Uterus (tissue), 4 donors: ENCODE data around the gene MED31. TPM values are rescaled to one million over a fixed set of nuclear protein-coding genes. Genes with fewer than 3 reads are reported as not detected.
"Not testable (repeated sequence)": the region's sequence is repeated elsewhere in the genome, so short reads cannot be mapped to it uniquely, and the experiment has no call there.

ENCODE experiments used
- DNase-seq, 2 donors: peaks; one replicate each; pipeline ENCODE4 v3.0.0-alpha.2; 2019 to 2020
- H3K27ac ChIP-seq, 2 donors: fragments of 200-600 bp; sonication (generic); 1 replicate in 1 of 2; 2 replicates in 1 of 2; pipeline ENCODE4 v1.5.1; 2016 to 2018
- H3K27me3 ChIP-seq, 2 donors: fragments of 200-600 bp; sonication (generic); one replicate each; pipeline ENCODE4 v1.5.1; 2018 to 2019; ENCODE audit warnings: control low read depth in 1 of 2
- H3K36me3 ChIP-seq, 2 donors: fragments of 200-600 bp; sonication (generic); one replicate each; pipeline ENCODE4 v1.5.1; 2019; ENCODE audit warnings: control low read depth in 1 of 2
- H3K4me1 ChIP-seq, 2 donors: fragments of 200-600 bp; sonication (generic); one replicate each; pipeline ENCODE4 v1.5.1; 2018 to 2019; ENCODE audit warnings: control low read depth in 1 of 2
- H3K4me3 ChIP-seq, 2 donors: fragments of 200-600 bp; sonication (generic); 1 replicate in 1 of 2; 2 replicates in 1 of 2; pipeline ENCODE4 v1.5.1; 2018 to 2019; ENCODE audit warnings: mild to moderate bottlenecking in 1 of 2
- H3K9me3 ChIP-seq, 2 donors: fragments of 200-600 bp; sonication (generic); one replicate each; pipeline ENCODE4 v1.5.1; 2019; ENCODE audit warnings: control low read depth in 1 of 2
- CTCF ChIP-seq, 4 experiments: fragments of 200-600 bp in 2 of 4; fragments of 450-650 bp in 2 of 4; sonication (generic) in 2 of 4; IDR thresholded peaks; one replicate each; pipeline ENCODE4 v1.5.1; 2016 to 2019; ENCODE audit warnings: antibody characterized with exemption in 4 of 4, mild to moderate bottlenecking in 2 of 4, moderate library complexity in 1 of 4
- POLR2A ChIP-seq, 2 donors: fragments of 450-650 bp; IDR thresholded peaks; one replicate each; pipeline ENCODE4 v1.6.1; 2016; ENCODE audit warnings: antibody characterized with exemption in 2 of 2, mild to moderate bottlenecking in 1 of 2, moderate library complexity in 1 of 2
- intact Hi-C: fragments of 100-400 bp; cut with DNase I; formaldehyde crosslinking; loops from one replicate; pipeline ENCODE4 v1.15.1; 2023; ENCODE audit warnings: low total_unique reads
- total RNA-seq, 4 donors: library from RNA; depleted of rRNA in 3 of 4; stranded (reverse); fragments of >200 nt in 3 of 4; gene quantifications; one replicate each; pipeline versions ENCODE4 v1.1.0 to v1.2.4, GENCODE V29; 2014 to 2023
- donor health status: DM: yes; HTN: yes; CAD: no.

The MED31 gene
- total RNA-seq, 4 donors from 2014 or later = 1.5 to 49.7 (median 15.7) TPM

- DNase-seq = no peak
- H3K27ac ChIP-seq = no peak overlapping the region
- no peak overlapping the region for H3K4me3 ChIP-seq
- intact Hi-C loops = no loop called here
- no peaks in the 10 kb centered on the region for H3K9me3 ChIP-seq
- TF ChIP-seq POLR2A (IDR thresholded peaks at IDR 0.05) (no peak), CTCF (IDR thresholded peaks at IDR 0.05) (no peak)
- H3K4me1 ChIP-seq = no peaks in the 10 kb centered on the region
- no peaks in the 10 kb centered on the region for H3K36me3 ChIP-seq
- no peaks in the 10 kb centered on the region for H3K27me3 ChIP-seq
Measured at GRCh38 chr17:6660805-6661463, 9.5 kb upstream of the MED31 start.

GRCh38 chr17:6660101-6660500 lies 8.7 kb upstream of the MED31 start:
- H3K9me3 ChIP-seq = no peaks in the 10 kb centered on the region
- TF ChIP-seq POLR2A (IDR thresholded peaks at IDR 0.05) (no peak), CTCF (IDR thresholded peaks at IDR 0.05) (no peak)
- no peak overlapping the region for H3K27ac ChIP-seq
- H3K4me3 ChIP-seq = no peak overlapping the region
- no peaks in the 10 kb centered on the region for H3K36me3 ChIP-seq
- intact Hi-C loops = no loop called here
- H3K4me1 ChIP-seq = no peaks in the 10 kb centered on the region
- DNase-seq = no peak
- no peaks in the 10 kb centered on the region for H3K27me3 ChIP-seq

GRCh38 chr17:6658411-6658810 lies 7.0 kb upstream of the MED31 start:
- H3K27ac ChIP-seq, H3K4me1 ChIP-seq, H3K36me3 ChIP-seq, H3K9me3 ChIP-seq, intact Hi-C loops, H3K4me3 ChIP-seq, DNase-seq, H3K27me3 ChIP-seq: not testable (repeated sequence)

- Histone ChIP-seq H3K27ac (no peak overlapping the region), H3K27me3 (no peaks in the 10 kb centered on the region), H3K4me3 (no peak overlapping the region), H3K9me3 (no peaks in the 10 kb centered on the region), H3K4me1 (no peaks in the 10 kb centered on the region), H3K36me3 (no peaks in the 10 kb centered on the region)
- no peak for TF ChIP-seq POLR2A (IDR thresholded peaks at IDR 0.05)
- no peak for TF ChIP-seq CTCF (IDR thresholded peaks at IDR 0.05)
- no peak for DNase-seq
- intact Hi-C loops = no loop called here
Measured at GRCh38 chr17:6657633-6658287, 6.4 kb upstream of the MED31 start.

- intact Hi-C loops, H3K4me1 ChIP-seq, H3K9me3 ChIP-seq, DNase-seq, H3K27me3 ChIP-seq, H3K4me3 ChIP-seq, H3K36me3 ChIP-seq, H3K27ac ChIP-seq: not testable (repeated sequence)
Measured at GRCh38 chr17:6656797-6657632, 5.6 kb upstream of the MED31 start.

- H3K9me3 ChIP-seq, intact Hi-C loops, H3K27me3 ChIP-seq, H3K27ac ChIP-seq, H3K4me3 ChIP-seq, H3K36me3 ChIP-seq, DNase-seq, H3K4me1 ChIP-seq: not testable (repeated sequence)
Measured at GRCh38 chr17:6655732-6656361, 4.4 kb upstream of the MED31 start.
